Activated CD4-positive, alpha-beta T cell treated with anti-CD3 and anti-CD28 coated beads, Interleukin-2, Interleukin-4, amounts not matched to agents 100 ng/mL and 50 ng/mL, durations not matched to agents 16 hours and 8 hours (primary cell): Measurements from ENCODE around the gene AOPEP.

ENCODE experiments used
- DNase-seq: peaks from one replicate; pipeline ENCODE4 v3.0.0-alpha.2; 2020; ENCODE audit warnings: low spot score

Gene AOPEP

DNA sequence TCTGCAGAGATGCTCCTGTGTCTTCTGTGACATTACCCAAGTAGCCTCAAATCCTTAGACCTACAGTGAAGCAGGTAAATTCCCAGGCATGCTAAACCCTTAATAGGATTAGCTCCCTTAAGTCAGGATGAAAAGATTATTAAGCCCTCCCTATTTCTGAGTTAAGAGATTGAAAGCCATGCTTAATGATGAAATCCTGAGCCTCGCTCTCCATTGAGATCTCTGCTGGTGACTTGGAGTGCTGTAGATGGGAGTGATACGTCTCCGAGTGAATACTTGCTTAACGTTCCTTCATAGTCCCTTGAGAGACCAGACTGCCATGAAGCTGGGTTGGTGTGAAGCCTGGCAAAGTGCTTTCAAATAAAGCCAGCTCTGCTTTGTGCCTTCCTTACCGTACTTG, 34.2 kb downstream of the AOPEP start:
- no peak for DNase-seq

DNA sequence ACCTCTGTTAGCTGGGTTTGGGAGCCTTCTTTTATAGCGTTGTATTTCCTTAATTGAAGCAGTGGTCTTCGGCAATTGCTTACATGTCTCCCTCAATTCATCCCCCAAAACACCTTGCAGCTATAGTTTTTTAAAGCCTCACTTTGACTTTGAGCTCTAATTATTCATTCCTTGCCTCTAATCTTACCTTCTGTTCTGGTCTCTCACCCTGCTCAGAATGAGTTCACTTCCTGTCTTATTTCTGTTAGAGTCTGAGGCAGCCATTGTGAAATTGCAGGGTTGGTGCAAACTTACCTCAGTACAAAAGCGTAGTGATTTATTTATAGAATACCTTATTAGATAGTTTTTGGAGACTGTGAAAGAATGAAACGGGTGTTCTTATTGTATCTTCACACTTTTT, 35.0 kb downstream of the AOPEP start:
- DNase-seq: peak; percentile 62

DNA sequence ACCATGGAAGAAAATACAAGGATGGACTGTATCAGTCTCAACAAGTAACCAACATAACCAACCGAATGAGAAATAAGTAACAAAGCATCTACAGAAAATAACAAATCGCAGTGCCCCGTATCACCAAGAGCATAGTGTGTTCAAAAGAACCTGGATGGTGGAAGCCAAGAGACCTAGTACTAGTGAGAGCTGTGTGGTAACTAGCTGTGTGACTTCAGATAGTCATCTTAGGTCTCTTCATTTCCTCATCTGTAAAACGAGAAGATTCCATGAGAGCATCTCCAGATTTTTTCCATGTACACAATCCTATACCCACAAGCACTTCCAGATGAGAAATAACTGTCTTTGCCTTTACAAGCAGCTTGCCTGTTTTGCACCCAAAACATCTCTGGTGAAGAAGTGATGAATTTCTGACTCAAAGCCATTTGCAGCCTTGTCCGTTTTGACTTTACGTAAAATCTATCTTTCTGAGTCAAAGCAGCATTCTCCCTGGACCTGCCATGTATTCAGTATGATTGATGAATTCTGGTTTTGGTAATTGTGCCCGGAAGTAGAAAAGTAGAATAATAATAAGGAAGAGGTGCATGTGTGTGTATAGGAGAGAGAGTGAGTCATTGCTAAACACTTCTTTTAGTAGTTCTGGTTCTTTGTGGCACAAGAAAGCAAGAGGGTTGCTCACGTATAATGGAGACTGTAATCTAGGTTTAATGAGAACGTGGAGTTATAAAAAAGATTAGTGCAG, 41.0 kb downstream of the AOPEP start:
- peak; percentile 68 for DNase-seq

DNA sequence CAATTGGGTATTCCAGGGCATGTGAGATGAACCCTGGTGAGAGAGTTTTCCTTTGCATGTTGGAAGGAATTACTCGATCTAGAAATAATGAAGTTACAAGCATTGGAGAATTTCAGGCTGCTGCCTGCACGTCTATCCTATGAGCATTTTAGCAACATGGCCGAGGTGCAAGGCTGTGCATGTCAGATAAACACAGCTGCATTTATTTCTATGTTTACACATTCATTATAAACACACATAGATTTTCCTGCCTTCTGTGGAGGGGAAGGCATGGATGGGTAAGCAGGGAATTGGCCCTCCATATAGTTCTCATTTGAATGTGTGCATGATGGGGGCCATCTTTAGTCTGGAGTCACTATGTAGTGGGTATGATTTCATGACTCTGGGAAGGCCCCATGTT, 42.3 kb downstream of the AOPEP start:
- DNase-seq: no peak

GRCh38 chr9:94770334-94770733, 43.8 kb downstream of the AOPEP start:
- DNase-seq: no peak

DNA sequence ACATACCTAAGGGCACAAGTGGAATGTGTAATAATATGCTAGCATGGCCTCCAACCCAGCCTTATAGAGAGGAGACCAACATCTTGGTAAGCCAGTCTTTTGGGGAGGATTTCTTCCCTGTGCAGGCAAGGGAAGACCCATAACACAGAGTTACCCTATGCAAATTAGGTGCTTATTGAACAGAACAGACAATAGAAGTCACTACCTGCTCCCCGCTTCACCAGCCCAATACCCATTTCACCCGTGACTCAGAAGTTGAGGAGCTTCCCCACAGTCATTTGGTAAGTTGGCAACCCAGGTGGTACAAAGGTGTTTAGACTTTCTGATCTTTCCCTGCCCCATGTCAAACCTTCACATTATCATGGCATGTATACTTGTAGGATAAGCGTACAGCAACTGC, 44.6 kb downstream of the AOPEP start:
- no peak for DNase-seq

DNA sequence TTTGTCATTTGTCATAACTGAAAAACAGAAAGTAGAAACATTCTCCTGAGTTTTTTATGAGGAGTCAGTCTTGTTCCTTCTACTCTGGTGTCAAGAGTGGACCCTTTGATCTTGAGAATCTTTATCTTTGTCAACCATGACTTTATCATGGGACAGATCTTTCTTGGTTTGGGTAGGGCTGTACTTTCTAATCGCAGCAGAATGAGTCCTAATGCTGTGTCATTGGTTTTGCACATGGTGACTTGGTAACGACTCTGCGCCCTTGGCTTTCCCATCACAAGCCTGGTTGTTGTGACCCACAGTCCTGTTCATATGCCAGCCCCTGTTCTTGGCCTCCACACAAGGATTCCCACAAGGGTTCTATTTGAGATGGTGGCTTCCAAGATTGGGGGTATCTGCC, 45.6 kb downstream of the AOPEP start:
- DNase-seq: peak; percentile 39

- DNase-seq: no peak
These were observed 46.3 kb downstream of the AOPEP start for GRCh38 chr9:94772639-94773303.

GRCh38 chr9:94773655-94774054, 47.2 kb downstream of the AOPEP start:
- no peak for DNase-seq

DNA sequence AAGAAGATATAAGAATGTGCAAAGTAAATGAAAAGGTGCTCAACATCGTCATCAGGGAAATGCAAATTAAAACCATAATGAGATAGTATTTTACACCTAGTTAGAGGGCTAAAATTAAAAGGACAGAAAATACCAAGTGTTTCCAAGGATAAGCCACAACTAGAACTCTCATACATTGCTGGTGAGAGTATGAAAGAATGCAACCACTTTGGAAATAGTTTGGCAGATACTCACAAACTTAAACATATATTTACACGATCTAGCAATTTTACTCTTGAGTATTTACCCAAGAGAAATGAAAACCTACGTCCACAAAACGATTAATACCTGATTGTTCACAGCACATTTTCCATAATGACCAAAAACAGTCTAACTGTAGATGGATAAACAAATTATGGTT, 51.5 kb downstream of the AOPEP start:
- DNase-seq: no peak

GRCh38 chr9:94779031-94779430, 52.5 kb downstream of the AOPEP start:
- DNase-seq: no peak

DNA sequence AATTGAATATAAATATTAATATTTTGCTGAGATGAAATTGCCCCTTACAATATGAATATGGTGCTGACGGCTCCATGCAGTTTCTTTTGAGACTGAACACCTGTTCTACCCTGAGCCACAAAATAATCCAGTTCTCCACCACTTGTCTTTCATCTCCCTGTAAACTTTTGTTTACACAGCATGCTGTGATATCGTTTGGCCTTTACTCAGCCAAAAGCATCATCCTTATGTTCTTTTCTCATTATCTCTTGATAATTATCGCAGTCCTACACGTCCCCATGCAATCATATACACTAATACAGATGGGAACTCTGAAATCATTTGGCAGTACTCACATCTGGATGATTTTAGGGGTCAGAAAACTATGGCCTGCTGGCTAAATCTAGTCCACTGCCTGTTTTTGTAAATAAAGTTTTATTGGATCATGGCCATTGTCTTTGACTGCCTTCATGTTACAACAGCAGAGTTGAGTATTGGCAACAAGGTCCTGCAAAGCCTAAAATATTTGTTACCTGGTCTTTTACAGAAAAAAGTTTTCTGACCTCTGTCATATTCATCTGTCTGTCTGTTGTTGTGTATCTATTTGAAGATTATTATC, 53.3 kb downstream of the AOPEP start:
- no peak for DNase-seq

- DNase-seq: peak; percentile 39
These were observed 54.0 kb downstream of the AOPEP start for GRCh38 chr9:94780516-94780950.

DNA sequence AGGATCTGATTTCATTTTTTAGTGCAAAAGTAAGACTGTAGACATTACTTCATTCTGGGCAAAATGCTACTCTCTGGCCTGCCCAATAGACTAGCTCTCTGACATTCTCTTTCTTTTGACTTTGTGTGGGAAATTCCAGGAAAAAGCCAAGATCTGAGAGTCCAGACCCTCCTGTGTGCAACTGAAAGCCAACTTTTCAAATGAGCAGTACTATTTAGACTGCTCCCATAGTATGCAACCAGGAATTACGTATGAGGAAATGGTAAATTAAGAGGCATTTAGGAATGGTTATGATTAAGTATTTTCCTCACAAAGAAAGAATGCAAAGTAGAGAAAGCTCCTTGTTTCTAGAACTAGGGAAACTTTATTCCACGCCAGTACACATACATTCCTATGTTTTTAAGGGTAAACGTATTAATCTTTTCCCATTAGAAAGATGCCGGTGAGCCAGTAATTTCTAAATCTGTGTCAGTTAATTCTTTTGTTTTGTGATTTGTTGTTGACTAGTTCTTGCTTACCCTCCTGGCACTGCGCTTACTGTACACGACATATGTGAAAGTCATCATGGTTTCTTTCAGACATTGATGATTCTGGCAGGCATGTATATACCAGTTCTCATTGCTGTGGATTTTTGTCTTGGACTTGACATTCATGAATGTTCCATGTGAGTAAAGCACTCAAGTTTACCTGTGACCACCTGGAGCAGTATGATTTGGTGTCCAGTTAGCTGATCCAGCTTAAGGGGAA, 56.0 kb downstream of the AOPEP start:
- no peak for DNase-seq

- peak; percentile 55 for DNase-seq
These were observed 56.7 kb downstream of the AOPEP start for GRCh38 chr9:94783102-94783682.

DNA sequence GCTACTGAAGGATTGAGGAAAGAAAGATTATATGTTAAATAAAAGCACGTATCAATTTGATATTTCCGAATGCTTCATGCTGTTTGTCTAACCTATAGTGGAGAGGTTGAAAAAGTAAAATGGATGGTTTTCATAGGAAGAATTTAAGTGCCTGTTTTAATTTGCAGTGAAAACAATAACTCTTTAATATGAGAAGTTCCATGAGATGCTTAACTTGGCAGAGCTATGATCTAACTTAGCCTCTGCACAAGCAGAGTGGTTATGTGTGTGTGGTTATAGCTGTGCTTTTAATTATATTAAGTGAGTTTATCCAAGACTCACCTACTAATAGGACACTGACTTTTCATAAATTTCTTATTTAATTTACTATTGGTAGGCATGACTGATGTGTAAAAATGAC, 57.4 kb downstream of the AOPEP start:
- DNase-seq: no peak

- DNase-seq: no peak
These were observed 59.0 kb downstream of the AOPEP start for GRCh38 chr9:94785215-94786169.

DNA sequence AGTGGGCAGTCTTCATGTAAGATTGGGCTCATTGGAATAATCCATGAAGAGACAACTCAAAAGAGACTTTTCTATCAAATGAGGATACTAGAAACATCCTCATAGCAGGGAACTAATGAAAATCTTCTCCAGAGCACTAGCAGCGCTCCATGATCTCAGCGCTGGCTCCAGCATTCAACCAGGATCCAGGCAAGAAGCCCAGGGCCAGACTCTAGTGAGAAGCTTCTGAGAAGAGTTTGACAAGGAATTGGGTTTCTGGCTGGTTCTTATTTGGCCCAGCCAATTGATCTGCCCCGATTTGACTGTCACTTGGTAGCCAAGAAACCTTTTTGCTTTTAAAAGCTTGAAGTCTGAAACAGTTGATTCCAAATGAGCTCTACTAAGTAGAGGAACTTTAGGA, 60.1 kb downstream of the AOPEP start:
- no peak for DNase-seq

- no peak for DNase-seq
These were observed 60.8 kb downstream of the AOPEP start for GRCh38 chr9:94787266-94787665.

DNA sequence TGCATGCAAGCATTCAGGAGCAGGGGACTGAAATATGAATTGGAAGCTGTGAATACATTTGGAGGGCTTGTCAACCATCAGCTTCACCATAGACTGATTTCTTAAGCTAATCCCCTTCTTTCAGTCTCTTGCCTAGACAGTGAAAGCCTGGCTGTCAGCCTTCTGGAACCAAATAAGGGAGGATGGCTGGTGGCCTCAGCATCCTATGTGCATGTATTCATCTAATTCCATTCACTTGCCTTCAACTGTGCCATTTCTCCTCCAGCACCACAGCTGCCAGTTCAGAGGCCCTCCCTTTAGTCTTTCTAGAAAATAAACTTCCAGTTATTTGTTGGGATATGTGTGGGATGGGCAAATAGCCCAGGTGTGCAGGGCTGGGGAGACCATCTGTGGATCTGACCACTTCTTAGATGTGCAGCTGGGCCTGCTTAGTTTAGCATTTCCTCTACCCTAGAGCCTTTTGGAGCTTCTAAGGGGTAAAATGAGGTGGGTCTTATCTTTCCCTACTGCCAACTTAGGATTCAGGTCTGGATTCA, 62.1 kb downstream of the AOPEP start:
- DNase-seq: no peak

- no peak for DNase-seq
These were observed 64.9 kb downstream of the AOPEP start for GRCh38 chr9:94791435-94791834.
